NCI-H460 (cell line): ENCODE results near the gene TINAGL1. TPM values are rescaled to one million over a fixed set of nuclear protein-coding genes. Genes with fewer than 3 reads are reported as not detected.

Experiments used
- DNase-seq: peaks from one replicate; pipeline ENCODE4 v3.0.0-alpha.2; 2016; ENCODE audit warnings: low read depth; ENCODE audit errors: extremely low read depth
- total RNA-seq: library from RNA; depleted of rRNA; stranded (reverse); fragments of >200 nt; shearing (Covaris generic); gene quantifications from 2 replicates; pipeline ENCODE4 v1.2.3, GENCODE V29; 2014; rRNA removed

The TINAGL1 gene
- total RNA-seq, 1 experiment from 2014 or later = 0.27 TPM

DNA sequence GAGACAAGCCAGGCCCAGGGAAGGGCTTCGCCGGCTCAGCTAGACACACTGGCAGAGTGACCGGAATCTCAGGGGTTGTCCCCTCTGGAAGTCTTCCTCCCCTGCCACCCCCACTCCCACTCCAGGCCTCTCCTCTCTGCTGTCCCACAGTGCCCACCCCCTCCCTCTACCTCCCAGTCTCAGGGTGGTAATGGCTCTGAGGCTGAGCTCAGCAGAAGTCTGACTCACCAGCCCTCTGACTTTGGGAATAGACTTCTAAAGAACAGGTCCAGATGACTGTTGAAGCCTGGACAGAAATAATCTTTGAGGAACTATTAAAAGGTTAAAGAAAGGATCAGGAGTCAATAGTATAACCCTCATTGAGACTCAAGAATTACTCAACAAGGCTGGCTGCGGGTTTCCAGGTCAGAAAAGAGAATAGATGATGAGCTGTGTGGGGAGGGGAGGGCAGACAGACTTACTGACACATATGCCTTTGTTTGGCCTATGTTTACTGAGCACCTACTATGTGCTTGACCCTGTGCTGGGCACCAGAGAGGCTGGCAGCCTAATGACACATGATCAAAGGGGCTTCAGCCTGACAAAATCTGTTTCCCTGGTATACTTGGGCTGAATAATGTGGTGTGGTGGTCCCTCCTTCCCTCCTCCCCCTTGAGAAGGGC lies 49.4 kb downstream of the TINAGL1 start:
- no peak for DNase-seq

GRCh38 chr1:31626223-31627207 lies 50.2 kb downstream of the TINAGL1 start:
- DNase-seq = no peak

GRCh38 chr1:31627301-31627929 lies 51.1 kb downstream of the TINAGL1 start:
- DNase-seq = no peak

DNA sequence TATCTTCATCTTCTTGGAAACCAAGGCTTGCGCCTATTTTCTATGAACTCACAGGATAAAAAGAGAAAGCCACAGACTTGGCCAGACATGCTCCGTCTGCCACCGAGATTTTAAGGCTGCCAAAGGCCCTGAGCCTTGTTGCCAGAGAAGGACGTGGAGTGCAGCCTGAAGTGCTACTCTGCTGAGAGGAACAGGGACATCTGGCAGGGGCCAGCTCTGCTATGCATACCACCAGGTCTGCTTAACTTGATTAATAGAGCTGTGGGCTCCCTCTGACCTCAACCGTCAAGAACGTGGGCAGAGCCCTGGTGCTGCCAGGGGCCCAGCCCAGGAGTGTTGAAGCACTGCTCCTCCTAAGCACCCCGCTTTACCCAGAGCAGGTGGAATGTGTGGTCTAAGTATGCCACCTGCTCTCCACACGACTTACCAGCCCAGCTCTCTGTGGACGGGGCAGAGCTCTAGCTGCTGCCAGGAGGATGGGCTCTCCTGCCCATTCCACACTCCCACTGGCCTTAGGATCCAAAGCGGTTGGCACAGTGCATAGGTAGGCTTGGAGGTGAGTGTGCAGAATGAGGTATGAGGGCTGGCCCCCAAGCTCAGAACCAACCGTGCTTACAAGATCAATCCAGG lies 51.7 kb downstream of the TINAGL1 start:
- DNase-seq = no peak

DNA sequence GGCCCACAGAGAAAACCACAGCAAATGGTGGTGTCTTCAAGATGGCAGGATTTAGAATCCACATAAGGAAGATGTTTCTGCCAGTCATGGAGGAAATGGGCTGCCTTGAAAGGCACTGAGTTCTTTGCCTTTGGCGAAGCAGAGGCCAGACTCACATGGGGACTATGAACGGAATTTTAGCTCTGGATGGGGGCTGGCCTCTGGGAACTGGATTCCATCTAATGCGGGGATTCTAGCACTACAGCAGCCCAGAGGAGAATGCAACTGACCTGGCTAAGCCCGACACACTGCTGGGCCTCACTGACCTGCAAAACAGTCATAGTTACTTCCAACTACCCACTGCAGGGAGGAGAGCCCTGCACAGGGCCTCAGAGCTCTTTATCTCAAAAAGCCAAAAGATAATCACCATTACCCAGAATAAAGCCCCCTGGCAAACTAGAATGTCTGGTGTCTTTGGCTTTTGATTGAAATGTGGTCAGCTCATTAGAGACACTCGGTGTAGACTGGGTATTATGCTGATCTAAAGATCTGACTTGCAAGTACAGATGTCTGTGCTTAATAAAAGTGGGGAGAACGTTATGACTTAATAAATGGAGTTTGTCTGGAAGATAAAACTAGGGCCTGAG lies 52.7 kb downstream of the TINAGL1 start:
- no peak for DNase-seq

GRCh38 chr1:31632649-31633048 lies 56.3 kb downstream of the TINAGL1 start:
- DNase-seq = no peak

DNA sequence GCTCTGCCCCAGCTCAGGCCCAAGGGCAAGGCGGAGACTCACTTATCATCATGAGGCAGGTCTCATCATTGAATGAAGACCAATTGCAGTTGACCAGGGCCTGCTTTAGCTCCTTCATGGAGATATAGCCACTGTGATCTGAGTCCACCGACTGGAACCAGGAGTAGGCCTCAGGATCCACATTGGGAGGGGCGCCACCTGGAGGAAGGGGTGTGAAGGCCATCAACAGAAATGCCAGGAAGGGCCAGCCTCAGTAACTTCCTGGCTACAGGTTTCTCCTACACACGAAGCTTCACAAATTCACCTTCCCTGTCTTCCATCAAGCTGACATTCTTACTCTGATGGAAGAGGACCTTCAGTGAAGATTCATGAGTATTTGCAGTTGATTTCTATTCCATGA lies 56.8 kb downstream of the TINAGL1 start:
- DNase-seq = peak; percentile 8

Other genes starting within 250 kb of the TINAGL1 start
- not detected in 2 replicates for gene FABP3, start 203.4 kb upstream of the TINAGL1 start, total RNA-seq
- gene SERINC2, start 163.3 kb upstream of the TINAGL1 start, total RNA-seq = 3.7 and 4.6 TPM in 2 replicates
- gene HCRTR1, start 41.2 kb downstream of the TINAGL1 start, total RNA-seq = not detected in 2 replicates
- gene PEF1, start 68.4 kb downstream of the TINAGL1 start, total RNA-seq = 39.9 and 44.7 TPM in 2 replicates
- gene COL16A1, start 127.5 kb downstream of the TINAGL1 start, total RNA-seq = 2.5 and 3.4 TPM in 2 replicates
- 2.3 and 2.5 TPM in 2 replicates for gene ADGRB2, start 187.8 kb downstream of the TINAGL1 start, total RNA-seq
- gene SPOCD1, start 239.5 kb downstream of the TINAGL1 start, total RNA-seq = 0.57 and 0.81 TPM in 2 replicates